ENCODE data around the gene INTS14. TPM values are rescaled to one million over a fixed set of nuclear protein-coding genes. Genes with fewer than 3 reads are reported as not detected.

The INTS14 gene
- total RNA-seq, 1 donor = 41.0 TPM

DNA sequence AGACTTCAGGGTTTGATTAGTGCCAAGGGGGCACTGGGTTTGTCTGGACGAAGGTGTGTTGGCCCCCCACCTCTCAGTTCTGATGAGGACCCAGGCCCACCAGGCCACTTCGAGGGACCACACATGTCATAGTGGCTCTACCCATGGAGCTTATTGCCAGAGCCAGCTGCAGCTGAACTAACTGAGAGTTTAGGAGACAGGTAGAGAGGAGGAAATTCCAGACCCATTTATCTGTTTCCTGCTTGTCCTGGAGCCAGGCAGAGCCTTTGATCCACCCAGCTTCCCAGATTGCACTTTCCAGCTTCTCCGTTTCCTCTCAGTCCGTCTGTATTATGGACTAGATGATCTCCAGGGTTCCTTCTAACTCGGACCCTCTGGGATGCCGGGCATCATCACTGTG, 31.7 kb upstream of the INTS14 start:
- TF ChIP-seq, protein P1, sequence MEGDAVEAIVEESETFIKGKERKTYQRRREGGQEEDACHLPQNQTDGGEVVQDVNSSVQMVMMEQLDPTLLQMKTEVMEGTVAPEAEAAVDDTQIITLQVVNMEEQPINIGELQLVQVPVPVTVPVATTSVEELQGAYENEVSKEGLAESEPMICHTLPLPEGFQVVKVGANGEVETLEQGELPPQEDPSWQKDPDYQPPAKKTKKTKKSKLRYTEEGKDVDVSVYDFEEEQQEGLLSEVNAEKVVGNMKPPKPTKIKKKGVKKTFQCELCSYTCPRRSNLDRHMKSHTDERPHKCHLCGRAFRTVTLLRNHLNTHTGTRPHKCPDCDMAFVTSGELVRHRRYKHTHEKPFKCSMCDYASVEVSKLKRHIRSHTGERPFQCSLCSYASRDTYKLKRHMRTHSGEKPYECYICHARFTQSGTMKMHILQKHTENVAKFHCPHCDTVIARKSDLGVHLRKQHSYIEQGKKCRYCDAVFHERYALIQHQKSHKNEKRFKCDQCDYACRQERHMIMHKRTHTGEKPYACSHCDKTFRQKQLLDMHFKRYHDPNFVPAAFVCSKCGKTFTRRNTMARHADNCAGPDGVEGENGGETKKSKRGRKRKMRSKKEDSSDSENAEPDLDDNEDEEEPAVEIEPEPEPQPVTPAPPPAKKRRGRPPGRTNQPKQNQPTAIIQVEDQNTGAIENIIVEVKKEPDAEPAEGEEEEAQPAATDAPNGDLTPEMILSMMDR (IDR thresholded peaks at IDR 0.05; ENCODE audit: insufficient read depth, low read depth, low read length) = no peak
- no peak overlapping the region for H3K4me3 ChIP-seq (ENCODE audit: low read depth, low read length)
- no peak for DNase-seq (ENCODE audit: low read depth)

DNA sequence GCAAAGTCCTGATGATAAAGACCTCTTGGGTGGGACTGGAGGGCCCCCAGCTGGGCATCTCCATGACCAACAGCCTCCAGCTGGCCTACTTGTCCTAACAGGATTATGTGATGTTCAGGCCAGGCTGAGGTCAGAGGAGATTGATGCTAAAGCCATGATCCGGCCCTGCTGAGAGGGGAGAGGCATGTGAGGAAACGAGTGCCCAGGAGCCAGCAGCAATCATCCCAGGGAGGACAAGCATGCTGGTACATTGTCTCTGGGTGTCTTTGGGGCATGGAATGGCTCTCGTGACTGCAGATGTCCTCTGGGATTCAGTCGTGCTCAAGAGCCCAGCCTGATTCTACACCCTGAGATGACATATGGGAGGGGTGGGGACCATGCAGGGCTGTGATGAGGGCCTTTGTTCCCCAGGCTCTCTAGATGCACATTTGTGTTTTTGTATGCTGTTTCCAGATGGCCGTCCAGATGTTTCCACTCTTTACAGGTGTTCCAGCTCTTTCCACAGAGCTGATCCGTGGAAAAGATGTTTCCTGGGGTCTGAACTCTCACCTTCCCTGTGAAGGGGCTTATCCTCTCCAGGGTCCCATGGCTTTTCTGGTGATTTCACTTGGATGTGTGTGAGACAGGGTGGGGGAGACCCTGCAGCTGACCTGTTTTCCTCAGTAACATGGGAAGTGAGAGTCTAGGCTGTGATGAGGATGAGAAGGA, 31.0 kb upstream of the INTS14 start:
- H3K4me3 ChIP-seq (ENCODE audit: low read depth, low read length) = no peak overlapping the region
- TF ChIP-seq, protein P1 (IDR thresholded peaks at IDR 0.05; ENCODE audit: insufficient read depth, low read depth, low read length) = no peak
- peak; percentile 10 for DNase-seq (ENCODE audit: low read depth)

DNA sequence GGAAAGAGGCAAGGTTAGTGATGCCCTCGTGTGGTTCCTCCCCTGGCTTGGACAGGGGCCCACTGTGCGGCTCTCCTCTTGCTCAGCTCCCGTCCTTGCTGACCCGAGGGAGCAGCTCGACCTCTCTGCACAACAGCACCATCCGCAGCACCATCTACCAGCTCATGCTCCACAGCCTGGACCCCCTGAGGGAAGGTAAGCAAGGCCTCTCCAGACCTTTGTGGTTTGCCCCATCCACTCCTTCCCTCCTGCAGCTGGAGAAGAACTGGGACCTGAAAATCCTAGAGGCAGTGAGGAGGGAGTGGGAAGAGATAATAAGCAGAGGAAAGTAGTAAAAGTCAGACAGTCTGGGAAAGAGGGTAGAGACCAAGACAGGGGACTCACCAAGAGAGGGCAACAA, 28.6 kb upstream of the INTS14 start:
- no peak for DNase-seq (ENCODE audit: low read depth)
- H3K4me3 ChIP-seq (ENCODE audit: low read depth, low read length) = no peak overlapping the region
- TF ChIP-seq, protein P1 (IDR thresholded peaks at IDR 0.05; ENCODE audit: insufficient read depth, low read depth, low read length) = no peak

DNA sequence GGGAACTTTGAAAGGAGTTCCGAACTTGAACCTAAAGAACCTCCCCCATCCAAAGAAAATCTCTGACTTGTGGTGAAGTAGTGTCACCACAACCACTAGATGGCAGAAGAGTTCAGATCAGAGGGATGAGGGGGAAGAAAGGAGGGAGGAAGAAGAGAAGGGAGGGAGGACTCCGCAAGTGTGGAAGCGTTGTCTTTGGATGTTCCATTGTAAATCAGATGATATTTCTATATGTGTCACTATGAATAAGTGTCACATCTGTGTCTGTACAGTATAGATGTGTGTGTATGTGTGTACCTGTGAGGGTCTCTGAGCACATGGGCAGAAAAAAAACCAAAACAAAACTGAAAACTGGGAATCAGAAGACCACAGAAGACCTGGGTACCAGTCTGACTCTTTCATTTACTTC, 27.8 kb upstream of the INTS14 start:
- H3K4me3 ChIP-seq (ENCODE audit: low read depth, low read length) = no peak overlapping the region
- peak; percentile 83 for DNase-seq (ENCODE audit: low read depth)
- TF ChIP-seq, protein P1 (IDR thresholded peaks at IDR 0.05; ENCODE audit: insufficient read depth, low read depth, low read length) = peak; percentile 86

DNA sequence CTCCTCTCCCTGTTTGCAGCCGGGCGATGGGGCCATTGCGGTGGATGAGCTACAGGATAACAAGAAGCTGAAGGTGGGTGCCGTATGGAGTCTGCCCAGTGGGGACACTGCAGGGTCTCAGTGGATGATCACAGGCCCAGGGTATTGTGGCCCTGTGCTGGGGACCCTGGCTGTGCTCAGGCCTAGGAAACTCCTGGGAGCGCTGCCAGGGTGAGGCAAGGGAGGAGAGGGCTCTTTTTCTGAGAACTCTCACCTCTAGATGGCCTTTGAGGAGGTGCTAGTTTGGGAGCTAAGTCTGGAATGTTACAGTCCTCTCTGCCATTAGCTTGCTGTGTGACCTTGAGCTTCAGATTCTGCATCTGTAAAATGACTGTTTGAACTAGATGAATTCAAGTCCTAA, 27.2 kb upstream of the INTS14 start:
- no peak overlapping the region for H3K4me3 ChIP-seq (ENCODE audit: low read depth, low read length)
- no peak for DNase-seq (ENCODE audit: low read depth)
- TF ChIP-seq, protein P1 (IDR thresholded peaks at IDR 0.05; ENCODE audit: insufficient read depth, low read depth, low read length) = no peak

DNA sequence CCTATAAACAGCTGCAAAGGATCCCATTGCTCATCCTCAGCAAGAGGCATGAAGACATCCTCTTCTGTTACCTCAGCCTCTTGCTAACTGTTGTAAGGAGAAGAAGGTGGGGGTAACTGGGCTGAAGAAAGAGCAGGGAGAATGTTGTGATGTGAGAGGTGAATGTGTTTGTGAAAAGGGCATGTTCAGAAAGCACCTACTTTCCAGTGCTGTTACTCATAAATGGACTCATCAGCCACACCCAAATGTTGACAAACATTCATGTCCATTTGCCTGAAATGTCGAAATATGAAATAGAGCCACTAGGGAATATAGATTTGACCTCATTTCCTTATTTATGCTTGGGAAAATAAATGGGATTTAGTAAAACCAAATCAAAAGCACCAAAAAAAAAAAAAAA, 23.4 kb upstream of the INTS14 start:
- no peak overlapping the region for H3K4me3 ChIP-seq (ENCODE audit: low read depth, low read length)
- TF ChIP-seq, protein P1 (IDR thresholded peaks at IDR 0.05; ENCODE audit: insufficient read depth, low read depth, low read length) = no peak
- peak; percentile 52 for DNase-seq (ENCODE audit: low read depth)

DNA sequence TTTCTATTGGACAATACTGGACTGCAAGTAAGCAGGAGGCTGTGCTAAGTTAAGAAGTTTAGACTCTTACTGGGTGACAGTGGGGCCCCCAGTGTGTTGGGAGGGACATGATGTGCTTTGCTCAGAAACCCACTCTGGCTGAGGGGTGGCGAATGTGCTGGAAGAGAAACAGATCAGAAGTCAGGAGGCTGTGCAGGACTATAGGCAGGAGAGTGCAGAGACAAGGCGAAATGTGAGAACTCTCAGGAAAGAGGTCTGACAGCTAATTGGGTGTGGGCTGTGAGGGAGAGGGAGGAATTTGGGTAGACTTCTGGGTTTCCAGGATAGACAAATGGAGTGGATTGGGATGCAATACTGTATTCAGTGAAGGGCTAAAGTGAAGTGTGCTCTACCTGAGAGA, 22.8 kb upstream of the INTS14 start:
- DNase-seq (ENCODE audit: low read depth) = no peak
- no peak overlapping the region for H3K4me3 ChIP-seq (ENCODE audit: low read depth, low read length)
- TF ChIP-seq, protein P1 (IDR thresholded peaks at IDR 0.05; ENCODE audit: insufficient read depth, low read depth, low read length) = no peak

Measured in fibroblast of villous mesenchyme (primary cell).